Retinal pigment epithelial cell (primary cell): Measurements from ENCODE around the gene SERPIND1.
"Not testable (repeated sequence)": the region's sequence is repeated elsewhere in the genome, so short reads cannot be mapped to it uniquely, and the experiment has no call there.

Experiments used
- DNase-seq: peaks from one replicate; pipeline ENCODE4 v3.0.0-alpha.2; 2010; ENCODE audit warnings: low read depth
- H3K4me3 ChIP-seq: 2 replicates; pipeline ENCODE4 v1.5.1; 2011; ENCODE audit warnings: mild to moderate bottlenecking, low read length, control low read depth, moderate library complexity
- TF ChIP-seq, protein P1 (sequence below): conservative IDR thresholded peaks from 2 replicates; pipeline ENCODE4 v1.5.1; 2011; ENCODE audit warnings: low read depth, low read length, control low read depth, inconsistent platforms

Gene SERPIND1

DNA sequence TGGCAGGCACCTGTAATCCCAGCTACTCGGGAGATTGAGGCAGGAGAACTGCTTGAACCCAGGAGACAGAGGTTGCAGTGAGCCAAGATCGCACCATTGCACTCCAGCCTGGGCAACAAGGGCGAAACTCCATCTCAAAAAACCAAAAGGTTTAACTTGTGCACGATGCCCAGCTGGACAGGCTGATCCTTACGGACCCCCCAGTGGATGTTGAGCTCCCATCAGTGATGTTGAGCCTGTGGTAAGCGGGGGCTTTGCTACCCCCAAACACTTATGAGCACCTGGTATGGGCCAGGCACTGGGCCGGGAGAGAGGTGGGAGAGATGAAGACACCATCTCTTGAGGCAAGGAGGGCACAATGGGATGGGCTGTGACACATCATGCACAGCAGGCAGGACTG, 7.4 kb upstream of the SERPIND1 start:
- DNase-seq: no peak
- H3K4me3 ChIP-seq: no peak overlapping the region
- TF ChIP-seq, protein P1, sequence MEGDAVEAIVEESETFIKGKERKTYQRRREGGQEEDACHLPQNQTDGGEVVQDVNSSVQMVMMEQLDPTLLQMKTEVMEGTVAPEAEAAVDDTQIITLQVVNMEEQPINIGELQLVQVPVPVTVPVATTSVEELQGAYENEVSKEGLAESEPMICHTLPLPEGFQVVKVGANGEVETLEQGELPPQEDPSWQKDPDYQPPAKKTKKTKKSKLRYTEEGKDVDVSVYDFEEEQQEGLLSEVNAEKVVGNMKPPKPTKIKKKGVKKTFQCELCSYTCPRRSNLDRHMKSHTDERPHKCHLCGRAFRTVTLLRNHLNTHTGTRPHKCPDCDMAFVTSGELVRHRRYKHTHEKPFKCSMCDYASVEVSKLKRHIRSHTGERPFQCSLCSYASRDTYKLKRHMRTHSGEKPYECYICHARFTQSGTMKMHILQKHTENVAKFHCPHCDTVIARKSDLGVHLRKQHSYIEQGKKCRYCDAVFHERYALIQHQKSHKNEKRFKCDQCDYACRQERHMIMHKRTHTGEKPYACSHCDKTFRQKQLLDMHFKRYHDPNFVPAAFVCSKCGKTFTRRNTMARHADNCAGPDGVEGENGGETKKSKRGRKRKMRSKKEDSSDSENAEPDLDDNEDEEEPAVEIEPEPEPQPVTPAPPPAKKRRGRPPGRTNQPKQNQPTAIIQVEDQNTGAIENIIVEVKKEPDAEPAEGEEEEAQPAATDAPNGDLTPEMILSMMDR: no peak

DNA sequence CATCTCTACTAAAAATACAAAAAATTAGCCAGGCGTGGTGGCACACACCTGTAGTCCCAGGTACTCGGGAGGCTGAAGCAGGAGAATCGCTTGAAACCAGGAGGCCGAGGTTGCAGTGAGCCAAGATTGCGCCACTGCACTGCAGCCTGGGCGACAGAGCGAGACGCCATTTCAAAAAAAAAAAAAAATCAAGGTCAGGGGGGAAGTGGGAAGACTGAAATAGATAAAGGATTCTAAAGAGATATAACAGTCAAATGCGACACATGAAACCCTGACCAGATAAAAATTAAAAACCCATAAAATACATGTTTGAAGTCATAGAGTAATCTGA, 4.5 kb upstream of the SERPIND1 start:
- DNase-seq, H3K4me3 ChIP-seq: not testable (repeated sequence)

DNA sequence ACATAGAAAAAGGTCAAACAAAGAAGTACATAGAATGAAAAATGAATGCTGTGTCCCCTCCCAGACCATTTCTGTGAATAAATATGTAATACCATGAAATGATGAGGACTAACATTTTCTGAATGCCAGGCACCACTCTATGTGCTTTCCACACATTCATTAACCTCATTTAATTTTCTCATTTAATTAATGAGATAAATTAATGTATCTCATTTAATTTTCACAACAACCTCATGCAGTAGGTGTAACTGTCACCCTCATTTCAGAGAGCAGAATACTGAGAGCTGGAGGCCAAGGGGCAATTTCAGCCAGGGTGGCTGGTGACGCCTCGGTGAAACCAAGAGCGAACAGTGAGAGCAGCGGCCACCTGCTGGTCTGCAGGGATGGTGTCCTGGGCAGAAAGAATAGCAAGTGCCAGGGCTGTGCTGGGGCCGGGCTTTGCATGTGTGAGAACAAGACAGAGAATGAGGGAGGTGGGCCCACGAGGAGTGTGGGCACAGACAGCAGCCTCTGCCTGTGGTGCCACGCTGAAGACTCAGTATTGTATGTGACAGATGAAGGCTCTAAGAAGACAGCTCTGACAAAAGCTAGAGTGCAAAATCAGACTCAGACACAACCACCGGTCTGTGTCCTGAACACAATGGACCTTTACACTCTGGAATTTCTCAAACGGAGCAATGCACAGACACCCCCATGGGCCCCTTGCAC, 1.8 kb upstream of the SERPIND1 start:
- no peak overlapping the region for H3K4me3 ChIP-seq
- no peak for DNase-seq
- TF ChIP-seq, protein P1: peak; percentile 44

DNA sequence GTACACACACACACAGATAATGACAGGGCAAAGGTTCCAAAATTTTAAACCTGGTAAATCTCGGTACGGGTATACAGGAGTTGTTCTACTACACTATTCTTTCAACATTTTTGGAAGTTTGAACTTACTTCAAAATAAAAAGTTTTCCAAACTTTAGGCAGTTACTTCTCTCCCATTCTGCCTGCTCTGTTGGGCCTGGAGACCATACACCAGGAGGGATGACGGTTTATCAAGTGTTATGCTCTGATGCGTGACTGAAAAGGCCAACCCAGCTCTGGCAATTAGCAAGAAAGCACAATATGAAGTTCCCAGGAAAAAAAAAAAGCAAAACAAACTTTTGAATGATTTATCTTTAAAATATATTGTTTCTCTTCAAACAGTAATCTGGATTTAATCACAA, 969 bp downstream of the SERPIND1 start:
- TF ChIP-seq, protein P1: no peak
- H3K4me3 ChIP-seq: no peak overlapping the region
- DNase-seq: no peak

DNA sequence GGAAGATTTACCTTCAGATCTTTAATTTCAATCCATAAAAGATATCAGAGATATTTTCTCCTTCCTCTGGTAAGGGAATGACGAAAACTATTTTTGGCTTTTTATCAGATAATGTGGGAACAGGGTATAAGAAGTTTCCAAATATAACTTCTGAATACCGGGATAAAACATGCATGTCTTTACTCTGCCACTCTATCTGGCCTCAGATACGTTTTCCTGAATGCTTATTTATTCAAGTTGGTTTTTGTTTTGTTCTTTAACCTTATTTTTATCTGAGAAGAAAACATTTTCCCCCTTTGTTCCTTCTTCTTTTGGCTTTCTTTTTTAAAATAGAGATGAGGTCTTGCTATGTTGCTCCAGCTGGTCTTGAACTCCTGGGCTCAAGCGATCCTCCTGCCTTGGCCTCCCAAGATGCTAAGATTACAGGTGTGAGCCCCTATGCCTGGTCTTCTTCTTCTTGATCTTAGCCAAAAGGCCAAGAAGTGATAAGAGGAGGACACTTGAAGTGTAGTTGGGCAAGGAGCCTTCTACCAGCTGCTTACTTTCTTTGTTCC, 1.5 kb downstream of the SERPIND1 start:
- TF ChIP-seq, protein P1: no peak
- DNase-seq: no peak
- no peak overlapping the region for H3K4me3 ChIP-seq

DNA sequence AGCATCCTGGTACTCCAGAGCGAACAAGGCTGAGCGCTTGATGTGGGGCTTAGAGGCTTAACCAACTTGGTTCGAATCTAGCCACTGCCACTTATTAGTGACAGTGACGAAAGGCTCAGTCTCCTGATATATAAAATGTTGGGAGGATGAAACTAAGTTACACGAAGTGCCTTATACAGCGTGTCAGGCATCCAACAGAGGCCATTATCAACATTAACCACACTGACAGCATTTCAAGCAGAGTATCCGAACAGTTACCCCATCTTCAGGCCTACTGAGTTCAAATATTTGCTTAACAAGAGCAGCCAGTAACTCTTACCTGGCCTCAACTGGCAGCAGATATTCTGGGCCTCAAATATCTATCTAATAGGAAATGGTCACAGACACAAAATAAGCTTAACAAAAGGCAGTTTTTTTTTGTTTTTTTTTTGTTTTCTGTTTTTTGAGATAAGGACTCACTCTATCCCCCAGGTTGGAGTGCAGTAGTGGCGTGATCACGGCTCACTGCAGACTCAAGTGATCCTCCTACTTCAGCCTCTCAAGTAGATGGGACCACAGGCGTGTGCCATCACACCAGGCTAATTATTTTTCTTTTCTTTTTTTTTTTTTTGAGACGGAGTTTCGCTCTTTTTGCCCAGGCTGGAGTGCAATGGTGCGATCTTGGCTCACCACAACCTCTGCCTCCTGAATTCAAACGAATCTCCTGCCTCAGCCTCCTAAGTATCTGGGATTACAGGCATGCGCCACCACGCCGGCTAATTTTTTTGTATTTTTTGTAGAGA, 2.9 kb downstream of the SERPIND1 start:
- TF ChIP-seq, protein P1: no peak
- DNase-seq: no peak

DNA sequence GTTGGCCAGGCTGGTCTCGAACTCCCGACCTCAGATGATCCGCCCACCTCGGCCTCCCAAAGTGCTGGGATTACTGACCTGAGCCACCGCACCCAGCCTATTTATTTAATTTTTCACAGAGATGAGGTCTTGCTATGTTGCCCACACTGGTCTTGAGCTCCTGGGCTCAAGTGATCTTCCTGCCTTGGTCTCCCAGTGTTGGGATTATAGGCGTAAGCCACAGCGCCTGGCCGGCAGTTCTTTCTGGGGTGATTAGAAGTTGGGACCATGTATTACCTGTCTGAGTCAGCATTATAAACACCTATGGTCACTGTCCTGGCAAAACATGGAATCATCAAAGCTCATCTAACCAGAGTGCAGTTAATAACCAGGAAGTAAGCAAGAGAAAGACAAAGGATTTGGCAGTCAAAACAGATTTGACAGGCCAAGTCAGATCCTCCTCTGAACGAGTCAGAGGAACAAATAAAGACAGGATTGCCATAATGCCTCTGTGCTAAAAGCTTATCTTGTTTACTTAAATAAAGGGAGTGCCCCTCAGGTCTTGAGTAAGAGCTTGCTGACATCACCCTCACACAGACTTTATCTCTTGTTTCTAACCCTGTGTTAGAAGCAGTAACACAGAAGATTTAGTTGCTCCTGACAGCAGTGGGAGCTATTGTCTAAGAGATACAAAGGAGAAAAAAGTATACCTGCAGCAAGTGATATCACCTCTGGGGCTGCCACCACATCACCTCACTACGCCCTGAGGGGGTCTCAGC, 3.7 kb downstream of the SERPIND1 start:
- DNase-seq: peak; percentile 25
- TF ChIP-seq, protein P1: no peak
- no peak overlapping the region for H3K4me3 ChIP-seq

More for the DNA sequence above, 2.9 kb downstream of the SERPIND1 start:
- no peak overlapping the region for H3K4me3 ChIP-seq
